ENCODE data around the gene FADS2. TPM values are rescaled to one million over a fixed set of nuclear protein-coding genes. Genes with fewer than 3 reads are reported as not detected.

The FADS2 gene
- total RNA-seq, 1 experiment from 2014 or later: 20.6 TPM

DNA sequence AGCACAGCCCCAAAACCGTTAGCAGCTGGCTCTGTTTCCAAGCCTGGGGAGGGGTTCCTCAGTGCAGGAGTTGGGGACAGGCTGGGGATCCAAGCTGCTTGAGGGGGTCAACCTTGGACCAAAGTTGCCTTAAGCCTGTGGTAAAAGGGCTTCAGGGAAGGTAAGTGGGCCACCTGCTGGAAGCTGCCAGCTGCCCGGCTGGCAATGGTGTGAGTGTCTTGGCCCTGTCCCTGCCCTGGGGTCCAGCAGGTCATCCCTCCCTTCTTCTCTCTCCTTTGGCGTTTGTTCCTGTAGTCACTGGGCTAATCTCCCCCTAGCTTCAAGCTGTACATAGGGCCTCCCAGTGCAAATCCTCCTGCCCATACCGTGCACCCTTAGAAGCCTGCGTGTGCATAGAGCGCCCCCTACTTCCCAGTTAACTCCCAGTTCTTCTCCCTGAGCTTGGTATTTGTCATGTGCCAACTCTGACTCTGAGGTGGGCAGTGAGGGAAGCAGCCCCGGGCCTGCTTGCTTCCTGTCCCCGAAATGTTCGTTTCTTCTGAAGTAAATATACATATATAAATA lies 40.1 kb upstream of the FADS2 start:
- Mint-ChIP-seq H3K27ac (ENCODE audit: low read depth, unreplicated experiment) (no peak overlapping the region), H3K4me1 (ENCODE audit: insufficient read depth, unreplicated experiment) (peaks cover 5% of the 10 kb centered on the region), H3K36me3 (ENCODE audit: insufficient read depth, unreplicated experiment) (peaks cover 20% of the 10 kb centered on the region), H3K4me3 (ENCODE audit: unreplicated experiment) (no peak overlapping the region), H3K27me3 (ENCODE audit: insufficient read depth, unreplicated experiment) (no peaks in the 10 kb centered on the region), H3K9me3 (ENCODE audit: unreplicated experiment) (no peaks in the 10 kb centered on the region)
- ChIA-PET POLR2A (no interaction called here), CTCF (interaction anchor here (0.6 to 12.8 kb wide), 10 partner anchors 9 to 321 kb away, joined by 3 to 148 read pairs (median 6); no protein-coding TSS in a partner anchor)
- no peak for TF ChIP-seq CTCF (IDR thresholded peaks at IDR 0.05; ENCODE audit: unreplicated experiment)
- intact Hi-C loops (cut with micrococcal nuclease): no loop called here
- BruUV-seq (replicated peaks): no TSS peak
- DNase-seq (ENCODE audit: unreplicated experiment): peak; percentile 42

GRCh38 chr11:61791737-61792309 lies 36.3 kb upstream of the FADS2 start:
- POLR2A ChIA-PET: interaction anchor here (0.9 to 4.0 kb wide), 10 partner anchors 9 to 362 kb away, joined by 3 to 26 read pairs (median 5); partner anchors contain the start of genes BEST1, CPSF7, FADS1 and FTH1
- H3K4me1 Mint-ChIP-seq (ENCODE audit: insufficient read depth, unreplicated experiment): peaks cover 11% of the 10 kb centered on the region
- intact Hi-C loops (cut with micrococcal nuclease): loop anchor here (1.0 kb wide), 1 partner anchor 99 kb away; the partner anchor contains the start of gene FADS3
- BruUV-seq (replicated peaks): TSS peak; percentile 82
- H3K36me3 Mint-ChIP-seq (ENCODE audit: insufficient read depth, unreplicated experiment): peaks cover 36% of the 10 kb centered on the region
- no peaks in the 10 kb centered on the region for H3K27me3 Mint-ChIP-seq (ENCODE audit: insufficient read depth, unreplicated experiment)
- CTCF ChIA-PET: interaction anchor here (0.6 to 12.8 kb wide), 7 partner anchors 9 to 356 kb away, joined by 3 to 148 read pairs (median 4); no protein-coding TSS in a partner anchor
- peak overlapping the region; percentile 98 for H3K27ac Mint-ChIP-seq (ENCODE audit: low read depth, unreplicated experiment)
- no peaks in the 10 kb centered on the region for H3K9me3 Mint-ChIP-seq (ENCODE audit: unreplicated experiment)
- H3K4me3 Mint-ChIP-seq (ENCODE audit: unreplicated experiment): peak overlapping the region; percentile 81
- no peak for TF ChIP-seq CTCF (IDR thresholded peaks at IDR 0.05; ENCODE audit: unreplicated experiment)
- DNase-seq (ENCODE audit: unreplicated experiment): peak; percentile 86

GRCh38 chr11:61792310-61793082 lies 35.6 kb upstream of the FADS2 start, which contains the start of the genes FEN1 and TMEM258:
Gene FEN1 (plus strand): TSS chr11:61792911. CDS start chr11:61795362, 2,451 bp downstream.
Gene TMEM258 (minus strand): TSS chr11:61792599. CDS start chr11:61792558, 41 bp downstream.
- no peaks in the 10 kb centered on the region for H3K27me3 Mint-ChIP-seq (ENCODE audit: insufficient read depth, unreplicated experiment)
- no peak for TF ChIP-seq CTCF (IDR thresholded peaks at IDR 0.05; ENCODE audit: unreplicated experiment)
- CTCF ChIA-PET: interaction anchor here (0.5 to 12.8 kb wide), 9 partner anchors 26 to 875 kb away, joined by 3 to 148 read pairs (median 6); no protein-coding TSS in a partner anchor
- peak within 1 kb of the TSS; percentile 81 for H3K4me3 Mint-ChIP-seq (ENCODE audit: unreplicated experiment)
- H3K4me1 Mint-ChIP-seq (ENCODE audit: insufficient read depth, unreplicated experiment): peaks cover 11% of the 10 kb centered on the region
- intact Hi-C loops (cut with micrococcal nuclease): loop anchor here (1.0 kb wide), 1 partner anchor 99 kb away; the partner anchor contains the start of gene FADS3
- BruUV-seq (replicated peaks): no TSS peak
- peaks cover 36% of the 10 kb centered on the region for H3K36me3 Mint-ChIP-seq (ENCODE audit: insufficient read depth, unreplicated experiment)
- POLR2A ChIA-PET: interaction anchor here (0.7 to 4.0 kb wide), 16 partner anchors 8 to 362 kb away, joined by 3 to 26 read pairs (median 4); partner anchors contain the start of genes BEST1, CPSF7, FADS1 and FTH1
- H3K9me3 Mint-ChIP-seq (ENCODE audit: unreplicated experiment): no peaks in the 10 kb centered on the region
- H3K27ac Mint-ChIP-seq (ENCODE audit: low read depth, unreplicated experiment): peak within 1 kb of the TSS; percentile 98
- peak; percentile 95 for DNase-seq (ENCODE audit: unreplicated experiment)
